CD4-positive, alpha-beta T cell treated with Interferon alpha-2 for 1 hour (primary cell): Measurements from ENCODE around the gene PIGM.
A peak's percentile ranks its signal among the peaks of the same experiment; 100 is the strongest.

ENCODE experiments used
- DNase-seq, 2 donors: peaks; one replicate each; pipeline ENCODE4 v3.0.0-alpha.2; 2020 to 2022

Gene PIGM

DNA sequence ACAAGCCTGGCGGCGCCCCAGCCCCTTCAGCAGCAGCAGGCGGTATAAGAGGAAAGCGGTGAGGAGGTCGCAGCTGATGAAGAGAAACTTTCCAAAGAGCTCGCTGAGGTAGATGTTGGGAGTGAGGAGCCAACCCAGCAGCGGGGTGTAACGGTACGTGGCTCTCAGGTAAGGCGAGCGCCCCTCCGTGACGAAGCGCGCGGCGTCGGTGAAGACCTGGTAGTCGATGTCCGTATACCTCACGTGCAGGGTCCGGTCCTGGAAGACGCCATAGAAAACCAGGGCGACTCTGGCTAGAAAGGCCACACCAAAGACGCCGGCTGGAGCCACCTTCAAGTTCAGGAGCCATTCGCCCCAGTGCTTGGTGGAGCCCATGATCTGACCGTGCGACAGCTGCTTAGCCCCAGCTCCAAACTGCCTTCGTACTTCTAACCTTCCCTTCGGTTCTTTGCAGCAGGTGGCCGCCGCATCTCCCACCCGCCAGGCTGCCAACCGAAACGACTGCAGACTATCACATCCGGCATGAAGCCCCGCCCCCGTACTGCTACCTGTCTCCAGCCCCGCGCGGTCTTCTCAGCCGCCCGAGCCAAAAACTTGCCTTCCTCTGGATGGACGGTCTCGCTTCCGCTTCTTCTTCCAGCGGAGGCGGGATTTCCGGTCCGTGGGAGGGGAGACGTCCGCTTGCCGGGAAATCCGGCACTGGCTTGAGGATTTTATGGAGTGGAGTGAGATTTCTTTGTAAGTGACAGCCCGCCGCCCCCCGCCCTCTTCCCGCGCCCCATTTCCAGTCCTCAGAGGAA lies at the start of gene PIGM:
Gene PIGM, minus strand, starts transcription at position 626 of the 800 bp plus-strand sequence. Its CDS starts 251 bp downstream, at position 375.
- DNase-seq = peak; percentile 92 to 94

DNA sequence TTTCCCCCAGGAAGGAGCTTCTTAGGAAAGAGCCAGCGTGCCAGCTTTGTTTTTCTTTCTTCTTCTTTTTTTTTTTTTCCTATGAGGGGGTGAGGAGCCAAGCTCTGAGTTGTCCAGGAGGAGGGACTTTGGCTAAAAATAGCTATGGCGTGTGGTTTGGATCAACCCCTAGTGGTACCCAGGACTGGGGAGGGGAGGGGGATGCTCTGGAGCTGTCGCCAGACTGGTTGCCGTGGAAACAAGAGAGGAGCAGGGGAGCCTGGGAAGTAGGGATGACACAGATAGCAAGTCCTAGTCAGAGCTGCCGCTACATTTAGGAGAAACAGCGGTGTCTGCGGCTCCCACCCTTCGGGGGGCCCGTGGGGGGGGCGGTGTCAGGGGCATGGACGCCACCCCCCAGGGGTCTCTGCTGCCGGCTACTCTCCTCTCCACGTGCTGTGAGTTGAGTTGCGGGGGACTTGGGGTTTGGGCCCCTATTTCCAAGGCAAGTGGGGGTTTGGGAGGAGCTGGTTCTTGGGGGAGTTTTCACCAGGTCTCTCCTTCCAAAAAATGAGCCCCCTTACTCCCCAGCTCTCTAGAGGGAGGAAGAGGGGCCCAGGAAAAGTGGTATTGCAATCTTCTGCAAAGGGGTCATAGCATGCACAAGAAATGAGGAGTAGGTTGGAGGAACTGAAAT lies 49.6 kb upstream of the PIGM start, which contains the start of gene KCNJ9:
Gene KCNJ9, plus strand, starts transcription at position 278 of the 676 bp plus-strand sequence. CDS start 2,493 bp downstream, outside the sequence.
- no peak for DNase-seq

DNA sequence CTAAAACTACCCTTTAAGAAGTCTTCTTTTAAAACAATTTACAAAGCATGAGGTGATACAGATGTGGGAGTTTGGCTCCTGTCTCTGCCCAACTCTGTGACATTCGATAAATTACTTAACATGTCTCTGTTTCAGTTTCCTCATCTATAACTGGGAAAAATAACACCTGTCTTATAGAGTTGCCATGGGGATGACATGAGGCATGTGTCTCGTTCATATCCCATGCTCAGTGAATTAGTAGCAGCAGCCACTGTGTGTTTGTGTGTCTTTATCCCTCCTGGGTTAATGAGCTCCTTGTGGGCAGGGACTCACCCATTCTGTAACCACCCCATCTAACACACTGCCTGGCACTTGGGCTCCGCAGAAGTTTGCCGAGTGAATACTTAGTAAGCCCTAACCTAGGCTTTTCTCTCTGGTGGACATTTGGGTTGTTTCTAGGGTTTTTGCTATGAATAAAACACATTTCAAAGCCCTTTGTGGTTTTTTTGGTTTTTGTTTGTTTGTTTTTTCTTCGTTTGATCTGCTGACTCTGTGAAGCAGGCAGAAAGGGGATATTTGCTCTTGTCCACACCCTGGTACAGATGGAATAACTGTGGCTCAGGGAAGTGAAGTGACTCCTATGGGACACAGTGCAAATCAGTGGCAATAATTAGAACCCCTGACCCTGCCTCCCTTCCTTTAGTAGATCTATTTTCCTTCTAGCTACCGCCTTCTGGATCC lies 48.8 kb upstream of the PIGM start:
- DNase-seq = no peak

DNA sequence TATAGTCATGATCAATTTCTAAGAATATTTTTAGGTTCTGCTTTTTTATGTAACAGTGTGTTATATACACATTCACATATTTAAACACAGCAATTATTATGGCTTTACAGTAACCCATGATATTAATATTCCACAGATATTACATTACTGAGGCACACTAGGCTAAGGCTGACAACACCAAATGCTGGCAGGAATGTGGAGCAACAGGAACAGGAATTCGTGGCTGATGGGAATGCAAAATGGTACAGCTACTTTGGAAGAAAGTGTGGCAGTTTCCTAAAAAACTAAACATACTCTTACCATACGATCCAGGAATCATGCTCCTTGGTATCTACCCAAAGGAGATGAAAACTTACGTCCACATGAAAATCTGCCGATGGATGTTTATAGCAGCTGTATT lies 47.7 kb upstream of the PIGM start:
- DNase-seq = no peak

DNA sequence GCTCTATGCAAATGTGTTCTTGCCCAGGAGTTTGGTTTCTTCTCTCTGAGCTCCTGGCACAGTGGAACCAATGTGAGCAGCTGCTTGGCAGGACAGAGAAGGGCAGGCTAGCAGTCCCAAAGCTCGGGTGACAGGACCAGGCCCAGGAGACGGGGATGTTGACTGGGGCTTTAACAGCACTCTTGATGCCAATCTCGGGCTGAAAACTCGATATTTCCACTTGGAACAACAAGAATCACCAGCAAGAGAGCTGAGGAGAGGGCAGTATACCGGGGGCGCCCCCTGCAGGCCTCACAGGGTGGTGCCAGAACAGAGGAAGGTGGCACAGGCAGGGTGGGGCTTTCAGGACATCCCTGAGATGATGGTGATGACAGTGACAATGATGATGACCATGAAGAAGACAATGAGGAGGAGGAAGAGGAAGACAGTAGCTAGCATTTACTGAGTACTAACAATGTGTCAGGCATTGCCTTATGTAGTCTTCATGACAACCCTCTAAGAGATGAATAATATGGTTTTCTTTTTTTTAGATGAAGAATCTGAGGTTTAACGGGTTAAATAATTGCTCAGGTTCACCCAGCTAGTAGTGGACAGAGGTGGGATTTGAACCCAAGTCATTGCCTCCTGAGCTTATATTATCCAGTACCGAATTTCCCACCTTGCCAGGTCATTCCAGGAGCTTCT lies 46.9 kb upstream of the PIGM start:
- peak; percentile 55 to 67 for DNase-seq

DNA sequence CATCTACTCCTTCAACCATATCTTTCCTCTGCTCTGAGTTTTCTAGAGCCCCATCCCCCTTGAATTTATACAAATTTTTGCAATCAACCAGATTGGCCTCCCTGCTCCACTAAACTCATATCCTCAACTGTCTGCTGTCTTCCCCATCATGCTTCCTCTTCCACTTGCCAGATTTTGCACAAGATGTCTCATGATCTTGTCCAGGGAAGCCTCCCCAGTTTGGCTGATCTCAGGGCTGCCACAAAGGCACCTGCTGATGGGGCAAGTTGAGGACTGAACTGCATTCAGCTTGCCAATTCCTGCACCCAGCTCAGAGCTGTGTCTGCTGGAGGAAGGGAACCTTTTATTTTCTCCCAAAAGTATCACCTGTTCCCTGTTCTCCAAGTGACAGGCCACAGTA lies 45.7 kb upstream of the PIGM start:
- DNase-seq = no peak

DNA sequence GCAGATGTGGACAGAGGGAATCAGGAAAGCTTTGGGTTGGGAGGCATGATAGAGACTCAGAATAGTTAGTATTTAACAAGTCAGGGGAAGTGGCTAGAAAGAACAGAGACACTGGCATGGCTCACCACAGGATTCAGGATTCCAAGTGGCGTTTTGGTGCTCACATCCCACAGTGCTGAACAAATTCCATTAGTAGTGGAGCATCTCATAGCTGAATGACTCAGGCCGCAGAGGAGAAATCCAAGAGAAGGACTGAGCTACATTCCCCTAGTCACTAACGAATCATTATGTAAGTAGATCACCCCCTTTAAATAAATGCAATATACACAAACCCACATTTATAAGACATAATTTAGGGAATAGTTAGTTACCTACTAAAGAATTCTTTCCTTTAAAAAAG lies 44.5 kb upstream of the PIGM start:
- no peak for DNase-seq

DNA sequence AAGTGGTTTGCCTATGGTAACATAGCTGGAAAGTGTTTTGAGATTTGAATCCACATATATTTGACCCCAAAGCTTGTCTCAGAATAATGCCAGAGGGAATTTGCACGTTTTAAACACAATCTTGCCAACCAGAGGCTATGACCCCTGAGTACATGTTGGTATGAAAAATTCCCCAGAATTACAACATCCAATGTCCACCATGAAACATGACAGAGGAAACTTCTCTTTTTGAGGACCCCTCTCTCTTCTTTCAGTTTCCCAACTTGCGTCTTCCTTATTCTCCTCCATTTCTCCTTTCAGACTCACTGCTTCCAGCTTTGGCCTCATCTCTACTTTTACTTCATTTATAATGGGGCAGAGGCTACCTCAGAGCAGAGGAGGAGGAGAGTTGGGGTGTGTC lies 44.0 kb upstream of the PIGM start:
- no peak for DNase-seq

DNA sequence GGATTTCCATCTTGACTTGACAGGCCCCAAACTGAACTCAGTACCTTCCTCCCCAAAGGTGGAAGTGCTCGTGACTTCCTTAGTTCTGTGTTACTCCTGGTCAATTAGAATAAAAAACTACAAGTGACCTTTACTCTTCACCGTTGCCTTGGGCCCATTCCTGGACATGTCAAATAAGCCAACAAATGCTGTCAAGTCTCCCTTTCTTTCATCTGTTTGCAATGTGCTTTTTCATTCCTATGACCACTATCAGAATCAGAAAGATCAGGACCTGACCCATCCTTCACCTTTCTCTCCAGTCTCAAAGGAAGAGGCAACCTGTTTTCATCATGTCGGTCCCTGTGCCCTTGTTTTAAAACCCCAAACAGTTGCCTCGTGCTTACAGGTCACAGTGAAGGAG lies 43.1 kb upstream of the PIGM start:
- DNase-seq = no peak

DNA sequence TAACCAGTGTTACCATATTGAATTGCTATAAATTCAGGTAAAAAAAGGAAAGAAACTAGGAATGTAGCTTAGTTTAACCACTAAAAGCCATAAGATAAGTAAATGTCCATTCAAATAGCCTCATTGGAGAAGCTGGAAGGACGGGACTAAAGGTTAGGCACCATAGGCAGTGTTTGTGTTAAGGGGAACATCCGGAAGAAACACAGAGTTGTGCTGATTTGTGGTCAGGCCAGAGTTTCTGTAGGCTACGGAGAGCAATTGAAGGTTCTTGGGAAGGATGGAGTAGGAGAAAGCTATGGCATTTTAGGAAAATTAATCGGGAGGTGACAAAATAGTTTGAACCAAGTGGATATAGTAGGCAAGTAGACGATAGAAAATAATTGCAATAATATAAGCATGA lies 39.5 kb upstream of the PIGM start:
- no peak for DNase-seq

DNA sequence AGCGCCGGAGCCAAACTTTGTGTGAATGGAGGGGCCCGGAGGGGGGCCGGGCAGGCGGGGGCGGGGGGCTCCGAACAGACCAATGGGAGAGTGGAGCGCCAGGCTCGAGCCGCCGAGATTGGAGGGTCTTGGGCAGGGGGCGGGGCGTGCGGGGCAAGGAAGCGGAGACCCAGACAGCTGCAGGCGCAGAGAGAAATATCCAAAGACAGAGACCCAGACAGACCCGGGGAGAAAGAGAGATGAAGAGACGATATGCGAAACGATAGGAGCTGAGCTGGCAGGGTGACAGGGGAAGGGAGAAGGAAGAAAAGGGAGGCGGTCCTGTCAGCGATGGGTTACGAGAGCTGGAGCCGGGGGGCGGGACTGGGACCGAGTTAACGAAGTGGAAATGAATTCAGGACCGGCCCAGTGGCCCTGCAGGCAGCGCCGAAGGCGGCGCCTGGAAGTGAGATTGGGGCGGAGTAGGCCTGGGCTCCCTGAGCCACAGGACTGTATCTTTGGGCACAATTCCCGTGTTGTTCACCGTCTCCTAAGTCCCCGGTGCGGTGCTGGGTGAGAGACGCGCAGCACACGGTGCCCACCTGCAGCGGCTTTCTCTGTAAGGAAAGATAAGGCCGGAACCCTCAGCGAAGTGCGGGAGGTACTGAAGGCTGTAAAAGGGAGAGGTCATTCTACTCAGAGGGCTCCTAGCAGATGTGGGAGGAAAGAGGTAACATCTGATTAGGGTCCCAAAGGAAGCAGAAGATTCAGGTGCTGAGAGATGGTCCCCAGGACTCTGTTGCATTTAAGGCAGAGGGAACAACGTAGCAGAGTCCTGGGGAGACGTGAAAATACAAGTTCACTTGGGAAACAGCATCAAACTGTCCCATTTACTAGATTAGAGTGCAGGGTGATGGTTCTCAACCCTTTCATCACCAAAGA lies 38.7 kb upstream of the PIGM start:
- peak; percentile 73 to 79 for DNase-seq

DNA sequence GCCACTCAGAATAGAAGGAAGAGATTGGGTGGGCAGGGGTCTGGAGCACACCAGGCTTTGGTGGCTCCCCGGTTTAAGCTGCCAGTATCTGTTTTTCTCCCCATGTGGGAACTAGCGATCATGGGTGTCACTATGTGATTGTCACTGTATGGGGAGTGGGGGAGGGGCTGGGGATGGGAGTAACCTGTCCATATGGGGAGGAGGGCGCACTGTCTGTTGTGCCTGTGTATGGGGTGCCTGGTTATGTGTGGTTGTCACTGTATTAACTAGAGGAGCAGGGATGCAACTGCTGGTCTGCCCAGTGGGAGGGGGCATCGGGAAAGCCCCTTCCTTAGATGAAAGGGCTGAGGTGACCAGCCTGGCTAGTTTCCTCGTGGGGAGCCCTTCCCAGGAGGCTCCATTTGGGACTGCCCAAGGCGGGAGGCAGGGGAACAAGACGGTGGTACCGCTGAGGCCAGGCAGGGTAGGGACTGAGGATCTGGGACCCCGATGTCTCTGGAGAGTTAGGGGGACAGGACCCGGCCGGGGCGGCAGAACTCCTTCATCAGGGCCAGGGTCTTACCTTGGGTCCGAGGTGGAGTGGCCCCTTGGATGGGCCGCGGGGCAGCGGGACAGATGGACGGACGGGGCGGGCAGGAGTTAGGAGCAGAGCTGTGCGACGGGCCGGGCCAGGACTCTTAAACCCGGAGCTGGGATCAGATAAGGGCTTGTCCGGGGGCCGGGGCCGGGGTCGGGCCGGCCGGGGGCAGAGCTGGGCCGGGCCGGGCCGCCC lies 37.9 kb upstream of the PIGM start, which contains the start of gene KCNJ10:
Gene KCNJ10, minus strand, starts transcription at position 701 of the 772 bp plus-strand sequence. CDS start 27,628 bp downstream, outside the sequence.
- no peak for DNase-seq

DNA sequence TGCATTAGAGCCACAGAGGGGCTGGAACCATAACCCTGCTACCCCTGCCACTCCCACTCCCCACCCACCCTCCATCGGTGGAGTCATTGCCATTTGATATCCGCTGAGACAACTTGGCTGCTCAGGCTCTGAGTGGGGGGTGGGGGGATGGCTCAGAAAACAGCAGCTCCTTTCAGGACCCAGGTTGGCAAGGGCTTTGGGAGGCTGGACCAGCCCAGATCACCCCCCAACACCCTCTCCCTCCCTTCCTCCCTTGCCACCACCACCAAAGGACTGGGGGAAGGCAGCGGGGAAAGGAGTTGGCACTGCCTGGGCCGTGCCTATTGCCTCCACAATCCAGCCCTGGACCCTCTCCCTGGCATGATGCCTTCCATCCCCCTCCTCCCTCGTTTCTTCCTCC lies 36.4 kb upstream of the PIGM start:
- DNase-seq = no peak

DNA sequence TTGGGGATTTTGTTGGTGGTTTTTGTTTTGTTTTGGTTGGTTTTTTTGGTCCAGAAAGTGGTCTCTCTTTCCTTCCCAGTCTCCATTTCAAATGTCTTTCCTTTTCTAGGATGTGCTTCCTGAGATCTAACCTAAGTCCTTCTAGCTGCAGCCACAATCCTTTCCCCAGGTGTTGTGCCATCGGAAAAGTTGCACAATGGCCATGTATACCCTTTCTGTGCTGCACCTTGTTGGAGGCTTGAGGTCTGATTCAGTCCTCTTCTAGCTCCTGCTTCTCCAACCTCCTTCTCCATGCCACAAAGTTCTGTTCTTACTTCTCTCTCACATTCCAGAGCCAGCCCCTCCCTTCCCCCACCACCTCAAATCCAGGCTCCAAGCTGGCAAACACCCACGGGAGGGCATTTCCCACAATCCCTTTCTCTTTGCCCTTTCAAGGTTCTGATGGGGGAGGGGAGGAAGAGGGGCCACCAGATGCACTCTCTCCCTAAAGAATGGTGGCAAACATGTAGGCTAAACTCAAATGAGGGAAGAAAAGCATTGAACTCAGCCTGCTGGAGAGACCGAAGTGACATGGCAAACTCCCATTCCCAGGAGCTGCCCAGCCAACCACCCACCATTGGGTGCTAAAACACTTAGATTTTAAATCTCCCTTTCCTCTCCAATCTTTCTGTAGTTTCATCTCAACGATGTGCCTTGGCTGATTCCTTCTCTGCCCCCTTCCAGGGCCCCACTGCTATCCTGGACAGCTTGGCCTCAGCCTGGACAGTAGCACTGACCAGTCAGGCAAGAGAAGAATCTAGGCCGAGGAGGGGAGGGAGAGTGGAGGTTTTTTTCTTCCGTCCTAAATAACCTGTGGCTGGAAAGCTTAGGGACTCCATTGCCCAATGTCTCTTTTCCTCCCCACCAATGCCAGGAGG lies 35.3 kb upstream of the PIGM start:
- DNase-seq = no peak

DNA sequence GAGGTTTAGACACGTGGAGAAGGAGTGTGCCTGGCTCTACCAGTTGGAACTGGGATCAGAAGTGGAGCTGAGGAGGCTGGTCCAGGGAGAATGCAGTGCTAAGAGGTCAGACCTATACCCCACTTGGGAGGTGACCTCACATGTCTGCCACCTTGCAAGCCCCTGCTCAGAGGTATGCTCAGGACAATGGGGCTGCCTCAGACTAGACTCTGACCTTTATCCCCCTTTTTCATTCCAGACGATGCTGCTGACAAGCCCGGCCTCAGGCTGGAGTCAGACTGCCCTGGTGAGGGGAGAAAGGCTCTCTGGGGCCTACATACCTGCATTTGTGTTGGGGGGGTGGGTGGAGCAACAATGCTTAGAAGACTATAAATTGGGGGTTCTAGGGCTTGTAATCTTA lies 33.0 kb upstream of the PIGM start:
- DNase-seq = no peak

DNA sequence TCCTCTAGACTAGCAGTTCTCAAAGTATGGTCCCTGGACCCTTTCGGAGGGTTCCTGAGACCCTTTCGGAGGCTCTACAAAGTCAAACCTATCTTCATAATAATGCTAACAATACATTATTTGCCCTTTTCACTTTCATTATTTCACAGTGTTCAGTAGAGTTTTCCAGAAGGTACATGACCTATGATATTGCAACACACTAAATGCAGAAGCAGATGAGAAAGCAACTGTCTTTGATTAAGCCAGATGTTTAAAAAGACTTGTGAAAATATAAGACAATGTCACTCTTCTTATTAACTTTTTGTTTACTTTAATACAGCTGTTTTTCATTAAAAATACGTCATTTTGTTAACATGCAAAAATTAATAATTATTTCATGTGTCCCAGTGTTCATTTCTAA lies 32.4 kb upstream of the PIGM start:
- DNase-seq = no peak

DNA sequence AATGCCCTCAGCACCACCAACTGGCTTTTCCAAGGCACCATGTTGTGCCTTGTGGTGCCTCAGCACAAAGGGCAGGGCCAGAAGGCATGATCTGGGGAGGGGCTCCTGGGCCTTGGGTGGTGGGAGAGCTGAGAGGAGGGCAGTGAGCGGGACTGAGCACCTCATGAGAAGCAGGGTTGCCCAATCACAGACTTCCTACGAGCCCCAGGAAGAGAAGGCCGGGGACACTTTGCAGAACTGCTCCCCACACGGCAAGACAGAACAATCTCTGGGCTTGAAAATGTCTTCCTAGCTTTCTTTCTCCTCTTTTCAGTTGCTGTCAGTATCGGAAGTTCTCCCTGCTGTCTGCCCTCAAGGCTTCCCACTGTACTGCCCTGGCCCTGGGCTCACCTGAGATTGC lies 31.4 kb upstream of the PIGM start:
- DNase-seq = no peak

DNA sequence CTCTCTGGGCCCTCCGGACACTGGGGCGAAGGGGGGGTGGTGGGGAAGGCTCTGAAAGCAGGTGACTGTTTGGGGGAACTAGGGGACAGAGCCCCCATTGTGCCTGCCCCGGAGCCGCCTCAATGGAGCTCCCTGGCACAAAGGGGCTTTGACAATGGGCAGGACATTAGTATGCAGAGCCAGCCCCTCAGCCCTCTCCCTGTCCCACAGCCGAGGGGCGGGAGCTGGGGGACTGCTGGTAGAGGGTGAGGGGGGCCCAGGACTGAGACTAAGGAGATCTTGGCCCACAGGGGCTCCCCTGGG lies 30.4 kb upstream of the PIGM start:
- DNase-seq = no peak

DNA sequence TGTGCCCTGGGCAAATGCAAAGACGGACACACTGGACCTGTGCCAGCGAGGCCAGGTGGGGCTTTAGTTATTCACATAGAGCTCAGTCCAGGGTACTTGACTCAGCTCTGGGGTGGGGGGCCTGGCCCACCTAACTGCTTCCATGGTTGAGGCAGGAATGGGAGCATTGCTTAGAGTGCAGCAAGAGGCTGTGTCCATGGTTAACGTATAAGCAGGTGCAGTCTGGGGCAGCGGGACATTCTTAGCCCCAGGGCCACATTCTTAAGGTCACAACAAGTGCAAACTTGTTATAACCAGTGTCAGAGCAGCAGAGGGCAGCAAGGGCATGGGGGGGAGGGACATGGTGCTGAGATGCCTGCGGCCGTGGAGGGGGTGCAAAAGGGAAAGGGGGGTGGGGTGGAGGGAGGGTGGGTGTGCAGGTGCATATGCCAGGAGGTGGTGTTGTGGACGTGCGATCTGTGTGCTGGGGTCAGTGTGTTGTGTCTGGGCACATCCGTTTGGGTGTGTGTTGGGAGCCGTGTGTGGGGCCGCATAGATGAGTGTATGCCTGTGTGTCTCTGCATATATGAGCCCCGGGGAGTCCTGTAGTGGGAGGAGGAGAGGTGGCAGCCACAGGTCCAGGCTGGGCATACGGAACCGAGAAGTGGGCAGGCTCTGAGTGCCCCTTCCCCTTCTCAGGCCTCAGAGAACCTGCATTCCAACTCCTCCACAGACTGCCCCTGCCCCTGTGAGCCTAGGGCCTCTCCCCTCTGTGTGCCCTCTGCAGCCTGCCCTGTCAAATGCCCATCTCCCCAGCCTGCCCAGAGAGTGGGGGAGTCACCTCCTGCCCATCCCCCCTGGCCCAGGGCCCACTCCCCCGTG lies 29.8 kb upstream of the PIGM start:
- DNase-seq = no peak
